OCI-LY3 (cell line): ENCODE data around the gene ELANE.
"Not testable (repeated sequence)": the region's sequence is repeated elsewhere in the genome, so short reads cannot be mapped to it uniquely, and the experiment has no call there.

Source experiments
- H2AFZ ChIP-seq: fragments of 200-600, 300-600 bp; shearing (Covaris generic); 2 replicates; pipeline ENCODE4 v1.6.0; 2014; ENCODE audit warnings: antibody characterized with exemption, low read depth, low read length
- H3K27ac ChIP-seq: fragments of 200-600, 300-600 bp; sonication (generic); 2 replicates; pipeline ENCODE4 v1.5.1; 2014; ENCODE audit warnings: mild to moderate bottlenecking, low read length, moderate library complexity, mixed read lengths
- H3K27me3 ChIP-seq: fragments of 200-600, 300-600 bp; sonication (generic); 2 replicates; pipeline ENCODE4 v1.6.1; 2014; ENCODE audit warnings: low read depth, low read length, mixed read lengths
- H3K36me3 ChIP-seq: fragments of 200-600, 300-600 bp; sonication (generic); replicated peaks from 2 replicates; pipeline ENCODE3; 2014; ENCODE audit warnings: low read depth, low read length, mixed read lengths
- H3K4me1 ChIP-seq: fragments of 300-600, 200-600 bp; sonication (generic); 2 replicates; pipeline ENCODE4 v1.6.1; 2014; ENCODE audit warnings: low read length, mixed read lengths
- H3K4me2 ChIP-seq: fragments of 200-600, 300-600 bp; sonication (generic); 2 replicates; pipeline ENCODE4 v1.6.1; 2014; ENCODE audit warnings: low read length, mixed read lengths
- H3K4me3 ChIP-seq: fragments of 300-600, 200-600 bp; sonication (generic); 2 replicates; pipeline ENCODE4 v1.5.1; 2014; ENCODE audit warnings: antibody characterized with exemption, mild to moderate bottlenecking, low read length, moderate library complexity
- H3K79me2 ChIP-seq: fragments of 300-600, 200-600 bp; shearing (Covaris generic); 2 replicates; pipeline ENCODE4 v1.6.1; 2014; ENCODE audit warnings: mild to moderate bottlenecking, low read length, mixed read lengths
- H3K9ac ChIP-seq: fragments of 300-600, 200-600 bp; shearing (Covaris generic); 2 replicates; pipeline ENCODE4 v1.6.0; 2014; ENCODE audit warnings: mild to moderate bottlenecking, low read length, moderate library complexity
- H3K9me3 ChIP-seq: fragments of 200-600, 300-600 bp; shearing (Covaris generic); 2 replicates; pipeline ENCODE4 v1.6.1; 2014; ENCODE audit warnings: low read length, mixed read lengths; ENCODE audit not compliant: insufficient read depth
- H4K20me1 ChIP-seq: fragments of 200-600, 300-600 bp; sonication (generic); 2 replicates; pipeline ENCODE4 v1.6.1; 2016; ENCODE audit warnings: low read length, mixed read lengths; ENCODE audit not compliant: insufficient read depth
- EZH2phosphoT487 ChIP-seq: fragments of 200-600 bp; shearing (Covaris generic); IDR thresholded peaks from 2 replicates; pipeline ENCODE4 v1.6.1; 2018; ENCODE audit warnings: antibody characterized with exemption, mixed run types, low read depth
- TF ChIP-seq, protein P1 (sequence below): fragments of 200-600, 300-600 bp; sonication (generic); IDR thresholded peaks from 2 replicates; pipeline ENCODE4 v1.5.1; 2014; ENCODE audit warnings: antibody characterized with exemption, low read length, low read depth

Gene ELANE

DNA sequence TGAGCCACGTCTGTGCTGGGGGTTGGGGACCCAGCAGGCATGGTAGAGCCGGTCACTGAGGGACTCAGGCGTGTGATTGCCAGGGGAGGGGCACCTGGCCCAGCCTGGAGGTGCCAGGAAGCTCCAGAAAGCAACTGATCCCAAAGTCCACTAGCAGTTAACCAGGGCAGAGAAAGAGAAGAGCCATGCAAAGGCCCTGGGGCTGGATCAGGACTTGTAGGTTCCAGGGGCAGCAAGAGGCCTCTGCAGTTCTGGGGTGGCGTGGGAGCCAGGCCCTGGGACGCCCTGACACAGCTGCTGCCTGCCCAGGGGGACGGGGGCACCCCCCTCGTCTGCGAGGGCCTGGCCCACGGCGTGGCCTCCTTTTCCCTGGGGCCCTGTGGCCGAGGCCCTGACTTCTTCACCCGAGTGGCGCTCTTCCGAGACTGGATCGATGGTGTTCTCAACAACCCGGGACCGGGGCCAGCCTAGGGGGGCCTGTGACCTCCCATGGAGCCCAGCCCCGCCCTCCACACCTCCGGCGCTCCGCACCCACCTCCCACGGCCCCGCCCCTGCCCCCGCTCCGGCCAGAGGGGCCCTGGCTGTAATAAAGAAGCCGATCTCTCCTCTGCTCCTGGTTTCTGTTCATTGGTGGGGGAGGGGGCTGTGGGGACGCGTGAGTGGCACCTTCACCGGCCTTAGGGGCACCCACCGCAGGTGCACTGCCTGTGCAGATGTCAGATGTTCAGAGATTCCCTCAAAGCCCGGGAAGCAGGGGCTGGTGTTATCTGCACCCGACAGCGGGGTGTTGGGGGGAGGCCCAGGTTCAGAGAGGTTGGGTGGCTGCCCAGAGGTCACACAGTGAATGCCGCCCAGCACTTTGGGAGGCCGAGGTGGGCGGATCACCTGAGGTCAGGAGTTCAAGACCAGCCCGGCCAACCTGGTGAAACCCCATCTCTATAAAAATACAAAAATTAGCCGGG lies 20.4 kb upstream of the ELANE start:
- peaks cover 21% of the 10 kb centered on the region for H3K27me3 ChIP-seq
- H2AFZ ChIP-seq, result no peak overlapping the region
- H3K4me3 ChIP-seq, result peak overlapping the region; percentile 29
- peak overlapping the region; percentile 39 for H3K4me2 ChIP-seq
- H3K79me2 ChIP-seq, result no peaks in the 10 kb centered on the region
- H3K36me3 ChIP-seq, result no peaks in the 10 kb centered on the region
- H3K27ac ChIP-seq, result no peak overlapping the region
- H3K4me1 ChIP-seq, result peaks cover 26% of the 10 kb centered on the region
- H3K9ac ChIP-seq, result no peak overlapping the region
- 0 out of 2 replicates have a peak, but pooled peaks have one; percentile 50 for TF ChIP-seq EZH2phosphoT487
- TF ChIP-seq, protein P1, sequence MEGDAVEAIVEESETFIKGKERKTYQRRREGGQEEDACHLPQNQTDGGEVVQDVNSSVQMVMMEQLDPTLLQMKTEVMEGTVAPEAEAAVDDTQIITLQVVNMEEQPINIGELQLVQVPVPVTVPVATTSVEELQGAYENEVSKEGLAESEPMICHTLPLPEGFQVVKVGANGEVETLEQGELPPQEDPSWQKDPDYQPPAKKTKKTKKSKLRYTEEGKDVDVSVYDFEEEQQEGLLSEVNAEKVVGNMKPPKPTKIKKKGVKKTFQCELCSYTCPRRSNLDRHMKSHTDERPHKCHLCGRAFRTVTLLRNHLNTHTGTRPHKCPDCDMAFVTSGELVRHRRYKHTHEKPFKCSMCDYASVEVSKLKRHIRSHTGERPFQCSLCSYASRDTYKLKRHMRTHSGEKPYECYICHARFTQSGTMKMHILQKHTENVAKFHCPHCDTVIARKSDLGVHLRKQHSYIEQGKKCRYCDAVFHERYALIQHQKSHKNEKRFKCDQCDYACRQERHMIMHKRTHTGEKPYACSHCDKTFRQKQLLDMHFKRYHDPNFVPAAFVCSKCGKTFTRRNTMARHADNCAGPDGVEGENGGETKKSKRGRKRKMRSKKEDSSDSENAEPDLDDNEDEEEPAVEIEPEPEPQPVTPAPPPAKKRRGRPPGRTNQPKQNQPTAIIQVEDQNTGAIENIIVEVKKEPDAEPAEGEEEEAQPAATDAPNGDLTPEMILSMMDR, result no peak
- H4K20me1 ChIP-seq, result no peaks in the 10 kb centered on the region
- no peaks in the 10 kb centered on the region for H3K9me3 ChIP-seq

- peaks cover 16% of the 10 kb centered on the region for H3K4me1 ChIP-seq
- H2AFZ ChIP-seq, result no peak overlapping the region
- no peak overlapping the region for H3K9ac ChIP-seq
- TF ChIP-seq EZH2phosphoT487, result no peak
- TF ChIP-seq, protein P1, result no peak
- no peak overlapping the region for H3K4me2 ChIP-seq
- H3K79me2 ChIP-seq, result no peaks in the 10 kb centered on the region
- no peak overlapping the region for H3K4me3 ChIP-seq
- peaks cover 23% of the 10 kb centered on the region for H3K27me3 ChIP-seq
- H3K27ac ChIP-seq, result no peak overlapping the region
- no peaks in the 10 kb centered on the region for H3K9me3 ChIP-seq
- no peaks in the 10 kb centered on the region for H4K20me1 ChIP-seq
- no peaks in the 10 kb centered on the region for H3K36me3 ChIP-seq
Observed at GRCh38 chr19:834216-834615, 17.9 kb upstream of the ELANE start.

DNA sequence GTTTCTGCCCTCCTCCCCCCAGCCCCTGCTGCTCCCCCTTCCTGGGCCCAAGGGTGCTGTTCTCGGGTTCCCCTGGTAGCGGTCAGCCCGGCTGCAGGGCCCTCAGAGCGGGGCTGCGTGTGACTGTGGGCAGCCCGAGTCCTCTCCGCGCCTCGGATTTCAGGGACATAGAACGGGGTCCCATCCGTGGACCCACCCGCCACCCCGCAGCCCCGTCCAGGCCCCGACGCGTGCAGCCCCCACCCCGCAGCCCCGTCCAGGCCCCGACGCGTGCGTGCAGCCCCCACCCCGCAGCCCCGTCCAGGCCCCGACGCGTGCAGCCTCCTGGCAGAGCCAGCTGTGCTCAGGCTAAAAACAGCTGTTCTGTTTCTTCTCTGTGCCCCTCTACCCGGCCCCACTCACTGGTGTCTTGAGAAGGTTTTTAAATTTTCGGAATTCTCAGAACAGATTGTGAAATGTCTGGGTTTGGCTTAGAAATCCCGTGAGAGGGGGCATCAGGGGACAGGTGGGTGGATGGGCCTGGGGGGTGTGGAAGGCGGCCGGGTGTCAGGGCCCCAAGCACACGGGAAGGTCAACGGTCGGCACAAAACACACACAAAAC lies 16.8 kb upstream of the ELANE start:
- H3K4me3 ChIP-seq, result no peak overlapping the region
- no peaks in the 10 kb centered on the region for H3K9me3 ChIP-seq
- H3K27me3 ChIP-seq, result peaks cover 20% of the 10 kb centered on the region
- H3K36me3 ChIP-seq, result no peaks in the 10 kb centered on the region
- no peaks in the 10 kb centered on the region for H3K79me2 ChIP-seq
- H3K4me2 ChIP-seq, result no peak overlapping the region
- no peak overlapping the region for H3K27ac ChIP-seq
- H3K4me1 ChIP-seq, result peaks cover 8% of the 10 kb centered on the region; the same call in 1 of the 2 replicates
- H3K9ac ChIP-seq, result no peak overlapping the region
- no peak for TF ChIP-seq EZH2phosphoT487
- TF ChIP-seq, protein P1, result no peak
- H2AFZ ChIP-seq, result no peak overlapping the region
- H4K20me1 ChIP-seq, result no peaks in the 10 kb centered on the region

GRCh38 chr19:840519-841206 lies 11.4 kb upstream of the ELANE start, which contains the start of gene PRTN3:
Gene PRTN3 (plus strand): TSS chr19:840999. CDS start chr19:841009, 10 bp downstream.
- peaks cover 14% of the 10 kb centered on the region for H3K4me1 ChIP-seq

GRCh38 chr19:842802-843179 lies 9.3 kb upstream of the ELANE start:
- H3K9ac ChIP-seq, H4K20me1 ChIP-seq, H3K4me2 ChIP-seq, H3K27me3 ChIP-seq, H2AFZ ChIP-seq, H3K27ac ChIP-seq, H3K79me2 ChIP-seq, H3K9me3 ChIP-seq, H3K36me3 ChIP-seq, H3K4me3 ChIP-seq: not testable (repeated sequence)
- peaks cover 19% of the 10 kb centered on the region for H3K4me1 ChIP-seq

More at GRCh38 chr19:840519-841206, 11.4 kb upstream of the ELANE start, which contains the start of gene PRTN3:
- H3K9me3 ChIP-seq, result no peaks in the 10 kb centered on the region
- H3K9ac ChIP-seq, result no peak within 1 kb of the TSS
- H3K36me3 ChIP-seq, result no peaks in the 10 kb centered on the region
- H3K4me3 ChIP-seq, result no peak within 1 kb of the TSS
- no peaks in the 10 kb centered on the region for H3K79me2 ChIP-seq
- TF ChIP-seq, protein P1, result no peak
- no peak for TF ChIP-seq EZH2phosphoT487
- H4K20me1 ChIP-seq, result no peaks in the 10 kb centered on the region
- H2AFZ ChIP-seq, result no peak within 1 kb of the TSS
- no peak within 1 kb of the TSS for H3K27ac ChIP-seq
- peaks cover 5% of the 10 kb centered on the region; the same call in 1 of the 2 replicates for H3K27me3 ChIP-seq
- H3K4me2 ChIP-seq, result no peak within 1 kb of the TSS
